Caco-2 (cell line): ENCODE results near the gene SAMD11. TPM values are rescaled to one million over a fixed set of nuclear protein-coding genes. Genes with fewer than 3 reads are reported as not detected.
A peak's percentile ranks its signal among the peaks of the same experiment; 100 is the strongest.

ENCODE experiments used
- BruUV-seq: library from RNA; stranded (reverse); fragments of 400-500 nt; replicated peaks from 2 replicates; lab custom pipeline; 2021; lab: Mats Ljungman, UMichigan
- CTCF ChIA-PET: fragments of 300-600 bp; sonication (Branson Sonifier 250); formaldehyde crosslinking; loops from one replicate; lab custom pipeline; 2022; ENCODE audit warnings: antibody characterized with exemption; lab: Charles Lee
- POLR2A ChIA-PET: fragments of 300-600 bp; sonication (Branson Sonifier 250); formaldehyde crosslinking; loops from one replicate; lab custom pipeline; 2022; ENCODE audit warnings: antibody characterized with exemption; lab: Charles Lee
- DNase-seq, 2 experiments: peaks; one replicate each; pipeline versions ENCODE4 v3.0.0 to v3.0.0-alpha.2; 2020 to 2022
- H3K27me3 ChIP-seq: replicated peaks from 2 replicates; pipeline ENCODE4 v1.6.0; 2011; ENCODE audit warnings: low read length; ENCODE audit not compliant: control insufficient read depth, insufficient read depth
- H3K36me3 ChIP-seq: 2 replicates; pipeline ENCODE4 v1.5.1; 2011; ENCODE audit warnings: low read length; ENCODE audit not compliant: control insufficient read depth, insufficient read depth
- H3K4me1 ChIP-seq: fragments of 250-450 bp; sonication (Bioruptor Pico); 2 replicates; pipeline ENCODE4 v1.5.1; 2020; ENCODE audit warnings: mild to moderate bottlenecking
- H3K4me3 ChIP-seq: 2 replicates; pipeline ENCODE4 v1.5.1; 2011; ENCODE audit warnings: low read depth, mild to moderate bottlenecking, control low read depth, low read length
- H3K9me3 ChIP-seq: fragments of 250-450 bp; sonication (Bioruptor Pico); 2 replicates; pipeline ENCODE4 v1.5.1; 2020; ENCODE audit warnings: mild to moderate bottlenecking, moderate library complexity
- H3K27ac Mint-ChIP-seq: one replicate; pipeline ENCODE4 v1.8.0; 2022; ENCODE audit warnings: mixed read lengths; ENCODE audit not compliant: unreplicated experiment
- H3K27me3 Mint-ChIP-seq: one replicate; pipeline ENCODE4 v1.8.0; 2022; ENCODE audit warnings: mixed read lengths; ENCODE audit not compliant: insufficient read depth, unreplicated experiment
- H3K36me3 Mint-ChIP-seq: one replicate; pipeline ENCODE4 v1.8.0; 2022; ENCODE audit warnings: mild to moderate bottlenecking, mixed read lengths; ENCODE audit not compliant: insufficient read depth, unreplicated experiment
- H3K4me1 Mint-ChIP-seq: one replicate; pipeline ENCODE4 v1.8.0; 2022; ENCODE audit warnings: low read depth, mixed read lengths; ENCODE audit not compliant: unreplicated experiment
- H3K4me3 Mint-ChIP-seq: one replicate; pipeline ENCODE4 v1.8.0; 2022; ENCODE audit warnings: mild to moderate bottlenecking, moderate library complexity, mixed read lengths; ENCODE audit not compliant: unreplicated experiment
- H3K9me3 Mint-ChIP-seq: one replicate; pipeline ENCODE4 v1.8.0; 2022; ENCODE audit warnings: mixed read lengths; ENCODE audit not compliant: unreplicated experiment
- intact Hi-C: fragments of 100-400 bp; cut with micrococcal nuclease; formaldehyde crosslinking; loops from one replicate; pipeline ENCODE4 v1.10.0; 2022; ENCODE audit not compliant: unreplicated experiment
- total RNA-seq: library from RNA; stranded (reverse); gene quantifications from 2 replicates; pipeline ENCODE4 v1.2.3, GENCODE V29; 2022
- TF ChIP-seq, protein P1 (sequence below), 2 experiments: fragments of 200-600 bp in 1 of 2; IDR thresholded peaks; 1 replicate in 1 of 2; 2 replicates in 1 of 2; pipeline versions ENCODE4 v1.5.1 to v1.8.0; 2011 to 2022; ENCODE audit warnings: antibody characterized with exemption in 1 of 2, control low read depth in 1 of 2, inconsistent platforms in 1 of 2, low read depth in 1 of 2, low read length in 1 of 2, mild to moderate bottlenecking in 1 of 2, moderate library complexity in 1 of 2; ENCODE audit not compliant: insufficient read depth in 1 of 2, severe bottlenecking in 1 of 2, unreplicated experiment in 1 of 2

The SAMD11 gene
- total RNA-seq, 1 experiment from 2014 or later, result 0.54 TPM

DNA sequence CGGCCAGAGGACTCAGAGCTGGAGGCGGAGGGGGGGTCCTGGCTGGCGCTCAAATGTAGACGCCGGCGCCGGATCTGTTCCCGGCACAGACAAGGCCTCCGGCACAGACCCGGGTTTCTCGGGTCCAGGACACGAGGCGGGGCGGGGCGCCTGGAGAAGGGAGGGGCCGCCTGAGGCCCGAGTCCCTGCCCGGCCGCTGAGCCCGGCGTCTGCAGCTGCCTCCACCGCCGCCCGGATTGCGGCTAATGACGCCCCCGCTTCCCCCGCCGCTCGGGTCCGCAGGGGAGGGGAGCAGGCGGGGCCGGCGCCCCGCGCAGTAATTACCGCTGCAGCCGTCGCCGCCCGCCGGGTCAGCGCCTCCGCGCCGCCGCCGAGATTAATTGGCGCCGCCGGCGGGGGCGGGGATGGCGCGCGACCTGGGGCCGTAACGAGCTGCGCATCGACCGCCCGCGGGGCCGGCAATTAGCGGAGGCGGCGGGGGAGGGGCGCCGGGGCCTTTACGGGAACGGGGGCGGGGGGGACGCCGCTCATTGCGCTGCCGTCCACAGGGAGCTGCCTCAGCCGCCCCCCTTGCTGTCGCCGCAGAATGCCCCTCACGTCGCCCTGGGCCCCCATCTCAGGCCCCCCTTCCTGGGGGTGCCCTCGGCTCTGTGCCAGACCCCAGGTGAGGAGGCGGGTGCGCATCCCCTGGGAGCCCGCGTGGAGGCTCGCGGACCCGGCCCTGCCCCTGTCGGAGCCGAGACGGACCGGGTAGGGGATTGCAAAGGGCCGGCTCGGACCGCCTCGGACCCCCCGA, 18.1 kb downstream of the SAMD11 start:
- CTCF ChIA-PET, result interaction anchor here (0.6 to 1.4 kb wide), 3 partner anchors 8 to 429 kb away, joined by 3 to 4 read pairs (median 4); no protein-coding TSS in a partner anchor
- H3K4me3 Mint-ChIP-seq, result peak overlapping the region; percentile 68

DNA sequence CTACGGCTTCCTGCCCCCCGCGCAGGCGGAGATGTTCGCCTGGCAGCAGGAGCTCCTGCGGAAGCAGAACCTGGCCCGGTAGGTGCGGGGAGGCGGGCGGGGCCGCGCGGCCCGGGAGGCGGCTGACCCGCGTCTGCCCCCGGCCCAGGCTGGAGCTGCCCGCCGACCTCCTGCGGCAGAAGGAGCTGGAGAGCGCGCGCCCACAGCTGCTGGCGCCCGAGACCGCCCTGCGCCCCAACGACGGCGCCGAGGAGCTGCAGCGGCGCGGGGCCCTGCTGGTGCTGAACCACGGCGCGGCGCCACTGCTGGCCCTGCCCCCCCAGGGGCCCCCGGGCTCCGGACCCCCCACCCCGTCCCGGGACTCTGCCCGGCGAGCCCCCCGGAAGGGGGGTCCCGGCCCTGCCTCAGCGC, 18.7 kb downstream of the SAMD11 start:
- H3K9me3 ChIP-seq, result no peaks in the 10 kb centered on the region
- H3K36me3 ChIP-seq, result no peaks in the 10 kb centered on the region; the same call in 1 of the 2 replicates
- Mint-ChIP-seq H3K4me1 (no peaks in the 10 kb centered on the region), H3K36me3 (peaks cover 28% of the 10 kb centered on the region), H3K9me3 (no peaks in the 10 kb centered on the region), H3K27me3 (peaks cover 3% of the 10 kb centered on the region), H3K27ac (no peak overlapping the region), H3K4me3 (no peak overlapping the region)
- DNase-seq, result no peak
- H3K27me3 ChIP-seq, result peaks cover 4% of the 10 kb centered on the region; the same call in 1 of the 2 replicates
- CTCF ChIA-PET, result interaction anchor here (0.5 to 1.4 kb wide), 5 partner anchors 9 to 428 kb away, joined by 3 to 4 read pairs (median 4); no protein-coding TSS in a partner anchor
- TF ChIP-seq, protein P1, sequence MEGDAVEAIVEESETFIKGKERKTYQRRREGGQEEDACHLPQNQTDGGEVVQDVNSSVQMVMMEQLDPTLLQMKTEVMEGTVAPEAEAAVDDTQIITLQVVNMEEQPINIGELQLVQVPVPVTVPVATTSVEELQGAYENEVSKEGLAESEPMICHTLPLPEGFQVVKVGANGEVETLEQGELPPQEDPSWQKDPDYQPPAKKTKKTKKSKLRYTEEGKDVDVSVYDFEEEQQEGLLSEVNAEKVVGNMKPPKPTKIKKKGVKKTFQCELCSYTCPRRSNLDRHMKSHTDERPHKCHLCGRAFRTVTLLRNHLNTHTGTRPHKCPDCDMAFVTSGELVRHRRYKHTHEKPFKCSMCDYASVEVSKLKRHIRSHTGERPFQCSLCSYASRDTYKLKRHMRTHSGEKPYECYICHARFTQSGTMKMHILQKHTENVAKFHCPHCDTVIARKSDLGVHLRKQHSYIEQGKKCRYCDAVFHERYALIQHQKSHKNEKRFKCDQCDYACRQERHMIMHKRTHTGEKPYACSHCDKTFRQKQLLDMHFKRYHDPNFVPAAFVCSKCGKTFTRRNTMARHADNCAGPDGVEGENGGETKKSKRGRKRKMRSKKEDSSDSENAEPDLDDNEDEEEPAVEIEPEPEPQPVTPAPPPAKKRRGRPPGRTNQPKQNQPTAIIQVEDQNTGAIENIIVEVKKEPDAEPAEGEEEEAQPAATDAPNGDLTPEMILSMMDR (IDR thresholded peaks at IDR 0.05; ENCODE audit: insufficient read depth in 1 of 2, low read depth in 1 of 2, low read length in 1 of 2, severe bottlenecking in 1 of 2, unreplicated experiment in 1 of 2), result no peak
- no TSS peak for BruUV-seq
- H3K4me1 ChIP-seq, result peaks cover 20% of the 10 kb centered on the region
- H3K4me3 ChIP-seq, result peak overlapping the region; percentile 31
- intact Hi-C loops, result no loop called here
- POLR2A ChIA-PET, result no interaction called here

More for the DNA sequence above, 18.1 kb downstream of the SAMD11 start:
- no peaks in the 10 kb centered on the region for H3K4me1 Mint-ChIP-seq
- no TSS peak for BruUV-seq
- H3K36me3 ChIP-seq, result no peaks in the 10 kb centered on the region
- peak; percentile 65 to 70 for DNase-seq
- peaks cover 4% of the 10 kb centered on the region; the same call in 1 of the 2 replicates for H3K27me3 ChIP-seq
- H3K4me3 ChIP-seq, result peak overlapping the region; percentile 31
- no peaks in the 10 kb centered on the region for H3K9me3 Mint-ChIP-seq
- H3K27ac Mint-ChIP-seq, result no peak overlapping the region
- H3K27me3 Mint-ChIP-seq, result peaks cover 3% of the 10 kb centered on the region
- peaks cover 28% of the 10 kb centered on the region for H3K36me3 Mint-ChIP-seq
- H3K4me1 ChIP-seq, result peaks cover 20% of the 10 kb centered on the region
- intact Hi-C loops, result no loop called here
- H3K9me3 ChIP-seq, result no peaks in the 10 kb centered on the region
- POLR2A ChIA-PET, result no interaction called here
- TF ChIP-seq, protein P1 (IDR thresholded peaks at IDR 0.05; ENCODE audit: insufficient read depth in 1 of 2, low read depth in 1 of 2, low read length in 1 of 2, severe bottlenecking in 1 of 2, unreplicated experiment in 1 of 2), result no peak

DNA sequence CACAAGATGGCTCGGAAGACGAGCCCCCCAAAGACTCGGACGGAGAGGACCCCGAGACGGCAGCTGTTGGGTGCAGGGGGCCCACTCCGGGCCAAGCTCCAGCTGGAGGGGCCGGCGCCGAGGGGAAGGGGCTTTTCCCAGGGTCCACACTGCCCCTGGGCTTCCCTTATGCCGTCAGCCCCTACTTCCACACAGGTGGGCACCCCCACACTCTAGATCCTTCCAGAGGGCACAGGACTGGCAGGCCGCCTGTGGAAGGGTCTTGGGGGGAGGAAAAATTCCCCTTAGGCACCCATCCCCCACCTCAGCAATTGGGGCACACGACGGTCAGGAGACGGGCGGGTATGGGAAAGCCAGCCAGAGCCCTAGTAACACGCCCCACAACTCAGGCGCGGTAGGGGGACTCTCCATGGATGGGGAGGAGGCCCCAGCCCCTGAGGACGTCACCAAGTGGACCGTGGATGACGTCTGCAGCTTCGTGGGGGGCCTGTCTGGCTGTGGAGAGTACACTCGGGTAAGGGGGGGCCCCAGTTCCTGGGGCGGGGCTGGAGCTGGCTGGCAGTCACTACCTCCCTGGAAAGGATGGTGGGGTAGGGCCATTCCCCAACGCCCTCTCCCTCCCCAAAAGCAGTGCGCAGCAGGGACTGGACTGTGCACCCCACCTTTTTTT, 19.3 kb downstream of the SAMD11 start:
- BruUV-seq, result no TSS peak
- peaks cover 28% of the 10 kb centered on the region for H3K36me3 Mint-ChIP-seq
- peaks cover 20% of the 10 kb centered on the region for H3K4me1 ChIP-seq
- CTCF ChIA-PET, result interaction anchor here (0.5 to 1.4 kb wide), 5 partner anchors 8 to 38 kb away, joined by 3 to 6 read pairs (median 4); no protein-coding TSS in a partner anchor
- H3K27me3 ChIP-seq, result peaks cover 4% of the 10 kb centered on the region; the same call in 1 of the 2 replicates
- no peaks in the 10 kb centered on the region for H3K4me1 Mint-ChIP-seq
- TF ChIP-seq, protein P1 (IDR thresholded peaks at IDR 0.05; ENCODE audit: insufficient read depth in 1 of 2, low read depth in 1 of 2, low read length in 1 of 2, severe bottlenecking in 1 of 2, unreplicated experiment in 1 of 2), result no peak
- no peak overlapping the region for H3K4me3 Mint-ChIP-seq
- no peaks in the 10 kb centered on the region; the same call in 1 of the 2 replicates for H3K36me3 ChIP-seq
- no peaks in the 10 kb centered on the region for H3K9me3 ChIP-seq
- POLR2A ChIA-PET, result no interaction called here
- intact Hi-C loops, result no loop called here
- DNase-seq, result no peak
- no peak overlapping the region for H3K27ac Mint-ChIP-seq
- no peak overlapping the region for H3K4me3 ChIP-seq
- no peaks in the 10 kb centered on the region for H3K9me3 Mint-ChIP-seq
- H3K27me3 Mint-ChIP-seq, result peaks cover 3% of the 10 kb centered on the region
